ENCODE results near the gene BTG4. TPM values are rescaled to one million over a fixed set of nuclear protein-coding genes. Genes with fewer than 3 reads are reported as not detected.
A peak's percentile ranks its signal among the peaks of the same experiment; 100 is the strongest.

BTG4 gene
- total and polyA plus RNA-seq, 2 donors (not counting 1 experiment from before 2014, with no cell fraction given), result not detected

DNA sequence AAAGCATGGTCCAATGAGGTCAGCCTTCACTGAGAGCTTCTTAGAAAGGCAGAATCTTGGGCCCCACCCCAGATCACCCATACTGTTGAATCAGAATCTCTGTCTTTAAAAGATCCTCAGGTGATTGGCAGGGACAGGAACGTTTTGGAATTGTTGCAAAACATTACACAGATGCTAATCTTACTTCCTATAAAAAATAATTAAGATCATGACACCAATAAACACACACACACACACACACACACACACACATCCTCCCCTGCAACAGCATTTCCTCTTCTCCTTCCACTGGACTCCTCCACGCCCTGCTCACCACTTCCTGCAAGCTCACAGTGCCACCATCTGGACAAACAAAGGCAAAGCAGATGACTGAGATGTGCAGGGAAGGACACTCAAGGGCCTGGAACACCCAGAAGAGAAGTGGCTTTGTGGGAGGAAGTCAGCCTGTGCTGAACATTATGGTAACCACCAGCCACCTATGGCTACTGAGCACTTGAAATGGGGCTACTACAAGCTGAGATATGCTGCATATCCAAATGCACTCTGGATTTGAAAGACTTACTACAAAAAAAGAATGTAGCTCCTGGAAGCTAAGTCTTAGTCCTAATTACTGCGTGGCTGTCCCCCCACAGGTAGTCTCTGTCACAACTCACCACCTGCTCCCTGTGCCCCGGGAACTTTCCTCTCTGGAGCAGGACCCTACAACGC lies 65.6 kb downstream of the BTG4 start:
- no peak overlapping the region for H3K9ac ChIP-seq (ENCODE audit: low read length)
- intact Hi-C loops (cut with micrococcal nuclease), result loop anchor here (1.0 to 2.0 kb wide), 5 partner anchors 10 to 1245 kb away; no protein-coding TSS in a partner anchor

More for the DNA sequence above, 65.6 kb downstream of the BTG4 start:
- H3K27ac Mint-ChIP-seq, result peak overlapping the region; percentile 28
- WGBS (ENCODE audit: insufficient coverage), result 35% methylated on average over 4 of the region's 5 CpGs
- no peaks in the 10 kb centered on the region for H3K79me2 ChIP-seq (ENCODE audit: control insufficient read depth, insufficient read depth, low read length)
- H3K36me3 ChIP-seq (replicated peaks in 1 of 2; ENCODE audit: control extremely low read depth in 1 of 2, control insufficient read depth in 1 of 2, extremely low read depth in 1 of 2, insufficient read depth in 2 of 2, low read length in 1 of 2), result no peaks in the 10 kb centered on the region
- TF ChIP-seq CTCF (IDR thresholded peaks at IDR 0.05), result peak; percentile 74
- no peak for TF ChIP-seq EZH2 (IDR thresholded peaks at IDR 0.05; ENCODE audit: borderline replicate concordance, insufficient read depth, low read depth, low read length, poor library complexity, severe bottlenecking)
- peak overlapping the region; percentile 33 for H3K4me2 ChIP-seq (replicated peaks; ENCODE audit: low read depth, low read length, poor library complexity, severe bottlenecking)
- H3K4me3 ChIP-seq (ENCODE audit: control extremely low read depth in 1 of 5, extremely low read depth in 1 of 5, insufficient read depth in 1 of 5, low read depth in 2 of 5, low read length in 4 of 5), result no peak overlapping the region
- H4K20me1 ChIP-seq (ENCODE audit: control insufficient read depth, insufficient read depth, low read length, poor library complexity, severe bottlenecking), result no peaks in the 10 kb centered on the region
- no peaks in the 10 kb centered on the region for H3K9me3 ChIP-seq (ENCODE audit: control extremely low read depth in 1 of 3, control insufficient read depth in 2 of 3, insufficient read depth in 1 of 3, low read length in 2 of 3)
- ChIA-PET CTCF (interaction anchor here (0.7 to 5.5 kb wide), 28 partner anchors 9 to 1245 kb away, joined by 3 to 112 read pairs (median 4); partner anchors contain the start of gene POU2AF1), POLR2A (interaction anchor here (0.5 to 1.3 kb wide), 5 partner anchors 28 to 322 kb away, joined by 3 to 8 read pairs (median 3); no protein-coding TSS in a partner anchor)
- peaks cover 31 to 35% of the 10 kb centered on the region in 2 donors for H3K4me1 ChIP-seq (ENCODE audit: control insufficient read depth in 2 of 2, insufficient read depth in 2 of 2, low read length in 2 of 2)
- peaks cover 37% of the 10 kb centered on the region for H3K4me1 Mint-ChIP-seq
- no peaks in the 10 kb centered on the region for H3K9me3 Mint-ChIP-seq (ENCODE audit: insufficient read depth)
- ATAC-seq (ENCODE audit: low read depth) (peak; percentile 98), DNase-seq (peak; percentile 94)
- no peak overlapping the region for H2AFZ ChIP-seq (ENCODE audit: insufficient read depth, low read depth, low read length, poor library complexity, severe bottlenecking)
- H3K27ac ChIP-seq (ENCODE audit: low read length in 2 of 2), result no peak overlapping the region
- peaks cover under 1% of the 10 kb centered on the region for H3K27me3 Mint-ChIP-seq
- H3K4me3 Mint-ChIP-seq, result peak overlapping the region; percentile 1
- H3K27me3 ChIP-seq (replicated peaks in 1 of 4; ENCODE audit: control extremely low read depth in 1 of 4, control insufficient read depth in 3 of 4, insufficient read depth in 4 of 4, low read length in 3 of 4), result no peaks in the 10 kb centered on the region

Measured in B cell (primary cell).